DLD1 (cell line): ENCODE results near the gene SPAG17.

Source experiments
- in situ Hi-C: cut with HindIII; loops from 2 replicates; pipeline ENCODE4 v1.10.0; 2017; ENCODE audit warnings: low sequenced_read_pairs

Gene SPAG17

GRCh38 chr1:118007391-118007790 is 177.6 kb downstream of the SPAG17 start:
- in situ Hi-C loops = no loop called here

DNA sequence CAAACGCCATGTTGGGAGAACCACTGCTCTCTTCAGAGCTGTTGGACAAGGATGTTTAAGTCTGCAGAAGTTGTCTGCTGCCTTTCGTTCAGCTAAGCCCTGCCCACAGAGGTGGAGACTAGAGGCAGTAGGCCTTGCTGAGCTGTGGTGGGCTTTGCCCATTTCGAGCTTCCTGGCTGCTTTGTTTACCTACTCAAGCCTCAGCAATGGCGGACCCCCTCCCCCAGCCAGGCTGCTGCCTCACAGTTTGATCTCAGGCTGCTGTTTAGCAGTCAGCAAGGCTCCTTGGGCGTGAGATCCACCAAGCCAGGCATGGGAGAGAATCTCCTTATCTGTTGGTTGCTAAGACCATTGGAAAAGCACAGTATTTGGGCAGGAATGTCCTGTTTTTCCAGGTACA is 180.7 kb downstream of the SPAG17 start:
- in situ Hi-C loops = no loop called here

DNA sequence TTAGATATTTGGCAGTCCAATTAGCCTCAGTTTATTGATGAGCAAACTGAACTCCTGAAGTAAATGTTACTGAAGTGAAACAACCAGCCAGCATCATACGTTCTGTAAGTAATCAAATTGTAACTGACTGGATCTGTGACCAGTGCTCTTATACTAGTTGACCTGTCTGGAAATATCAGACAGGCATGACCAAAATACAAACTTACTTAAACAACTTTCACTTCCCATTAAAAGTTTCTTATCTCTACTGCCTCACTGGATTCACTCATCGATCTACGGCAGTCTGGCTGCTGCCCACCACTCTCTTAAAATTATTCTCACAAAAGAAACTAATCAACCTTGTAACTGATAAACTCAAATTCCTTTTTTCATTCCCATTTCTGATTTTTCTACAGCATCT is 199.1 kb downstream of the SPAG17 start:
- in situ Hi-C loops = no loop called here

GRCh38 chr1:117985239-117985638 is 199.8 kb downstream of the SPAG17 start:
- in situ Hi-C loops = no loop called here

DNA sequence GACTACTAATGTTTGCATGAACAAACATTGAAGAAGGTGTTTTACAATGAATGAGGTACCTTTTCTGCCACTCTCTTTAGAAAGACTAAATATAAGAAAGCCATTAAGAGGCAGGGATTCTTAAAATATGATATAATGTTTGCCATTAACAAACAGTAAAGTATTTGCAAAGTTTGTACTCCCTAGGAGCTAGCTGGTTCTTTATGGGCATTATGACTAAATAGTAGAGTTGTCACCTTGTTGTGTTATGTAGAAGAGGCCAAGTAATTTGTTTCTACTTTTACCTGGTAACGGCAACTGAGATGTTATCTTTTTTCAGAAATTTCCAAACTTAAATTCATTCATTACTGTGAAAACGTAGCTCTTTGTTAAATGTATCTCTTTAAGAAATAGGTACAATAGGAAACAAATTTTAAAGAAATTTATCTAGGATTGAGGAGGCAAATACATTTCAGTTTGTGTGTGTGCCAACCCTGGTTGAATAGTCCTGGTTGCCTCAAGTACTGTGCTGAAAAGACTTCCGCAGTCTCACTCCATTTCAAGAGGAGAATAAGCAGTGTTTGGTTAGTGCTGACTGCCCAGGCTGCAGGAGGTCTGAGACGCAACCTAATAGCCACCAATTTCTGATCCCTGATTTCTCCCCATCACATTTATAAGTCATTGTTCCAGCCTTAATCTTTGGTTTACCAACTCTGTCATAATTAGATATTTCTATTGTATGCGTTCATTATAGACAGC is 203.4 kb downstream of the SPAG17 start:
- in situ Hi-C loops = no loop called here

DNA sequence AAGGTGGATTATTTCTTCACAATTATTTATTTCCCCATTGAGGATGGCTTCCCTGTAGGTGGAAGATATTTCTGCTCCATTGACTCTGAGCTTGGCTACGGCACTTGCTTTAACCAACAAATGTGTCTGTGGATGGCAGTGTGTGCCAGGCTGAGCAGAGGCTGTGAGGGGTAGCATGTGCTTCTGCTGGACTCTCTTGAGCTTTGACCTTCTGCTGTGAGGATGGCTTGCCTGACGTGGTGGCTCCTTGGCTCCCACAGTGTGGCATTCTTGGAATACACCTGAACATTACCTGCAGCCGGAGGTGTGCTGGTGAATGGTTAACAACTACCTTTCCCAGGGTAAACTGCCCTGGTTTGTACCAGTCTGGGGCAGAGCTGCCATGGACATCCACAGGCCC is 208.6 kb downstream of the SPAG17 start:
- in situ Hi-C loops = no loop called here

GRCh38 chr1:117971777-117972176 is 213.3 kb downstream of the SPAG17 start:
- in situ Hi-C loops = no loop called here

- in situ Hi-C loops = no loop called here
Measured at GRCh38 chr1:117970252-117970651, 214.8 kb downstream of the SPAG17 start.

DNA sequence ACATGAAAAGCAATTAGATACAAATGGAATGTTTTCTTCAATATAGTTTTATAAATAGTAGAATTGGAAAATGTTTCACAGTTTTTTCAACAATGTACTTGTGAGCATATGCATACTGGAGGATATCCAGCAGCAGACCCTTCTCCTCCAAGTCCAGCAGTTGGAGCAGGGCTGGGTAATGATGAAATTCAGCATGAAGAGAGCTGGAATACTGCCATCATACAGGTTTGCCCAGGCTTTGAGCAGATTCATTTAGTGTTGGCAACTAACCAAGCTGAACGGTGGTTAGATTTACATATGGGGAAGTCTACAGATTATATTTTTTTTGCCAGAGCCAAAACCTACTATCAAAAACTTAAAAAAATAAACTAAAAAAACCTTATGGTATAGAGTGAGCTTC is 217.1 kb downstream of the SPAG17 start:
- in situ Hi-C loops = no loop called here

GRCh38 chr1:117967477-117967876 is 217.6 kb downstream of the SPAG17 start:
- in situ Hi-C loops = no loop called here

- in situ Hi-C loops = no loop called here
Measured at GRCh38 chr1:117964290-117965038, 220.6 kb downstream of the SPAG17 start.

DNA sequence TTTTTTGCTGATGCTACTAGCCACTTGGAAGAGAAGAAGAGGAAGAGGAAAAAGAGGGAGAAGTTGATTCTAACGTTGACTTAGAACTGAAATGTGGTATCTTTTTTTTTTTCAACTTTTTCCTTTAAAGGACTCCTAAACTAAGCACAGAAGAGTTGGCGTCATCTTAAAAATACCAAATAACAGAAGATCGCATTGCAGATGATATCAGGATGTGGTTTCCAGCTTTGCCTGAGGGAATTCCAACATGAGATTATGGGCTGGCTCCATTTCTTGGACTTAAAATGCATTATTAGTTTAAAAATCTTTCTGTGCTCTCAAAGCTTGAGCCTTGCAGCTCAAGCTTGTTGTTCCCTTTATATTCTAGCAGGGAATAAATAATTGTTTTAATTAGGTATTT is 225.7 kb downstream of the SPAG17 start:
- in situ Hi-C loops = no loop called here

DNA sequence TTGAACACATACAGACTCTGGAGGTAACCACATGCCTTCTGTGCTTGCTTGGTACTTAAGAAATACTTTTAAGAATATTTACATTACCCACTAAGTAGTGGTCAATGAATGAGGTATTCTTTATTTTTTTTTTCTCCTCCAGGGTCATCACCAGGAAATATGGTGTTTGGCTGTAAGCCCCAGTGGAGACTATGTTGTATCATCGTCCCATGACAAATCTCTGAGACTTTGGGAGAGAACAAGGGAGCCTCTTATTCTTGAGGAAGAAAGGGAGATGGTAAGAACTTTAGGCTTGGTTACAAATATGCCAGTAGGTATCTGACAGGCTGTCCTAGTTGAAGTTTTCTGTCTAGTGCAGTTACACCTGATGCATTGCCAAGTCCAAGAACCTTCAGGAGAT is 232.6 kb downstream of the SPAG17 start:
- in situ Hi-C loops = no loop called here

DNA sequence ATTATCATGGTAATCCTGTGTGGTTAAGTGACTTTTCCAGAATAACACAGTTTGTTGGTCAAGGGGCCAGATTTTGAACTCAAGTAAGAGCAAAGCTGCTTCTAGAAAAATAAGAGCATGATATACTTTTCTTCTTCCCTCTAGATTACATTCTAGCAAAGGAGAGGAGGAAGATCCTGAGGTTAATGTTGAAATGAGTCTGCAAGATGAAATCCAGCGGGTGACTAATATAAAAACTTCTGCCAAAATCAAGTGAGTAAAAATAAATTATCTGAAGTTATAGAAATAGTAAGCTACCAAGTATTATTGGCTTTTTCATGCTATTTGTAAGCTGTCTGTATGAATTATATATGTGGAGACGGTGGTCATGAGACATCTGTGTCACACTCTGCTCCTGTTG is 242.7 kb downstream of the SPAG17 start:
- in situ Hi-C loops = no loop called here

GRCh38 chr1:117933769-117934168 is 251.3 kb downstream of the SPAG17 start:
- in situ Hi-C loops = no loop called here

DNA sequence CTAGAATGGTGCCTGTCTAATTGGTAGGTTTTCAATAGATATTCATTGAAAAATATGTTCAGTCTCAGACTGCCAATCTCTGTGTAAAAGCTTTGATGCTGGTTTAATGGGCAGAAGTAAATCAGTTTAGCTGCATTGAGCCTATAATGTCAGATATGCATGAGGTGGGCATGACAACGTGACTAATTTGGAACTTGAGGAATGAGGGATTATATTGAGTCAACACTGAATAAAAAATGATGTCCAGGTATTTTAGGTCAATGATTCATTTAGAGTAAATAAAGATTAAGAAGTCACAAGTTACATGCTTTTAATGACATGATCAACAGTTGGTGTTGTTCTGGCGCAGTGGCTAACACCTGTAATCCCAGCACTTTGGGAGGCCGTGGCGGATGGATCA is 252.5 kb downstream of the SPAG17 start:
- in situ Hi-C loops = no loop called here

GRCh38 chr1:117930484-117930883 is 254.5 kb downstream of the SPAG17 start:
- in situ Hi-C loops = no loop called here

- in situ Hi-C loops = no loop called here
Measured at GRCh38 chr1:117930173-117930447, 254.9 kb downstream of the SPAG17 start.

- in situ Hi-C loops = no loop called here
Measured at GRCh38 chr1:117929343-117930172, 255.5 kb downstream of the SPAG17 start, which contains the start of the genes GDAP2 and WDR3. Gene GDAP2 (minus strand): TSS chr1:117929621. CDS start chr1:117920357, 9,264 bp downstream. Gene WDR3 (plus strand): TSS chr1:117929739. CDS start chr1:117933320, 3,581 bp downstream.

- in situ Hi-C loops = no loop called here
Measured at GRCh38 chr1:117928881-117929342, 256.1 kb downstream of the SPAG17 start.

GRCh38 chr1:117925981-117926380 is 259.0 kb downstream of the SPAG17 start:
- in situ Hi-C loops = no loop called here
